Gastroesophageal sphincter (tissue), 3 donors: ENCODE results near the gene RXFP4.

Experiments used
- POLR2A ChIP-seq, 2 donors: fragments of 450-650 bp; IDR thresholded peaks; one replicate each; pipeline ENCODE4 v1.6.1; 2017; ENCODE audit warnings: antibody characterized with exemption in 2 of 2, mild to moderate bottlenecking in 2 of 2, moderate library complexity in 1 of 2
- POLR2AphosphoS5 ChIP-seq: sonication (generic); formaldehyde crosslinking; IDR thresholded peaks from one replicate; pipeline ENCODE4 v1.6.1; 2017; ENCODE audit warnings: antibody characterized with exemption
- TF ChIP-seq, protein P1 (sequence below), 4 experiments: fragments of 200-600 bp in 2 of 4; fragments of 450-650 bp in 2 of 4; sonication (generic) in 1 of 4; IDR thresholded peaks; one replicate each; pipeline ENCODE4 v1.5.1; 2017 to 2019; ENCODE audit warnings: antibody characterized with exemption in 4 of 4, mild to moderate bottlenecking in 2 of 4, moderate library complexity in 2 of 4

- TF ChIP-seq POLR2A (IDR thresholded peaks at IDR 0.05) (no peak), POLR2AphosphoS5 (peak; percentile 58)
- TF ChIP-seq, protein P1, sequence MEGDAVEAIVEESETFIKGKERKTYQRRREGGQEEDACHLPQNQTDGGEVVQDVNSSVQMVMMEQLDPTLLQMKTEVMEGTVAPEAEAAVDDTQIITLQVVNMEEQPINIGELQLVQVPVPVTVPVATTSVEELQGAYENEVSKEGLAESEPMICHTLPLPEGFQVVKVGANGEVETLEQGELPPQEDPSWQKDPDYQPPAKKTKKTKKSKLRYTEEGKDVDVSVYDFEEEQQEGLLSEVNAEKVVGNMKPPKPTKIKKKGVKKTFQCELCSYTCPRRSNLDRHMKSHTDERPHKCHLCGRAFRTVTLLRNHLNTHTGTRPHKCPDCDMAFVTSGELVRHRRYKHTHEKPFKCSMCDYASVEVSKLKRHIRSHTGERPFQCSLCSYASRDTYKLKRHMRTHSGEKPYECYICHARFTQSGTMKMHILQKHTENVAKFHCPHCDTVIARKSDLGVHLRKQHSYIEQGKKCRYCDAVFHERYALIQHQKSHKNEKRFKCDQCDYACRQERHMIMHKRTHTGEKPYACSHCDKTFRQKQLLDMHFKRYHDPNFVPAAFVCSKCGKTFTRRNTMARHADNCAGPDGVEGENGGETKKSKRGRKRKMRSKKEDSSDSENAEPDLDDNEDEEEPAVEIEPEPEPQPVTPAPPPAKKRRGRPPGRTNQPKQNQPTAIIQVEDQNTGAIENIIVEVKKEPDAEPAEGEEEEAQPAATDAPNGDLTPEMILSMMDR (IDR thresholded peaks at IDR 0.05), result peak in 3 of 4 experiments; percentile 99 to 100 (median 99)
Measured at GRCh38 chr1:155989242-155990004, 48.0 kb downstream of the RXFP4 start.
